GM21529 (cell line): ENCODE measurements around the gene POLR1C.
"Not testable (repeated sequence)": the region's sequence is repeated elsewhere in the genome, so short reads cannot be mapped to it uniquely, and the experiment has no call there.

Source experiments
- ATAC-seq: cut with Tn5 transposase; IDR thresholded peaks from one replicate; pipeline ENCODE4 v1.9.1; 2021; ENCODE audit not compliant: unreplicated experiment

Gene POLR1C, protein sequence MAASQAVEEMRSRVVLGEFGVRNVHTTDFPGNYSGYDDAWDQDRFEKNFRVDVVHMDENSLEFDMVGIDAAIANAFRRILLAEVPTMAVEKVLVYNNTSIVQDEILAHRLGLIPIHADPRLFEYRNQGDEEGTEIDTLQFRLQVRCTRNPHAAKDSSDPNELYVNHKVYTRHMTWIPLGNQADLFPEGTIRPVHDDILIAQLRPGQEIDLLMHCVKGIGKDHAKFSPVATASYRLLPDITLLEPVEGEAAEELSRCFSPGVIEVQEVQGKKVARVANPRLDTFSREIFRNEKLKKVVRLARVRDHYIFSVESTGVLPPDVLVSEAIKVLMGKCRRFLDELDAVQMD

GRCh38 chr6:43516697-43517504, at the start of gene POLR1C, which contains the start of gene YIPF3:
TSS of gene POLR1C (plus strand) at chr6:43517089. CDS start at chr6:43517110, 21 bp downstream.
TSS of gene YIPF3 (minus strand) at chr6:43516926. CDS start at chr6:43516807, 119 bp downstream.
- ATAC-seq: peak; percentile 84

DNA sequence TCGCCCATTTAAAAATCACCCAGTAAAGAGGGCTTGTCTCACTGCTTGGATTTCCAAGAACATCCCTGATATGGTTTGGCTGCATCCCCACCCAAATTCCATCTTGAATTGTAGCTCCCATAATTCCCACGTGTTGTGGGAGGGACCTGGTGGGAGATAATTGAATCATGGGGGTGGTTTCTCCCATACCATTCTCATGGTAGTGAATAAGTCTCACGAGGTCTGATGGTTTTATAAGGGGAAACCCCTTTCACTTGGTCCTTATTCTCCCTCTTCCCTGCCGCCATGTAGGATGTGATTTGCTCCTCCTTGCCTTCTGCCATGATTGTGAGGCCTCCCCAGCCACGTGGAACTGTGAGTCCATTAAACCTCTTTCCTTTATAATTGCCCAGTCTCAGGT, 49.6 kb upstream of the POLR1C start:
- not testable (repeated sequence) for ATAC-seq

DNA sequence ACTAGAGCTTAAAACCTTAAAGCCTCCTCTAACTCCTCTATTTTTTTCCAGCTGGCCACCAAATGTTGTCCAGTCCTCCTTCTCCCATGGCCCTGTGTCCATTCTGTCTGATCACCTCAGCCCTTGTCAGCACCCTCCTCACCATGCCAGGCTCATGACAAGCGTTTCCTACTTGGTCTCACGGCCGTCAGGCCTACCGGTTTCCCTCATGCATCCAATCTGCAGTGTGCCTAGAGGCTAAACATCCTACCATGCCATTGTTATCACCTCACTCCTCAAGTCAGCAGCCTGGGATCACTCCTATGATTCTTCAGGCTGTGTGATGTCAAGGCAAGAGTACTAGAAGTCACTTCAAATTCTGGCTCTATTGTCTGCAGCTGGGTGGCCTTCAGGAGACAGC, 49.1 kb upstream of the POLR1C start:
- no peak for ATAC-seq

GRCh38 chr6:43468240-43468639, 48.6 kb upstream of the POLR1C start:
- ATAC-seq: no peak

DNA sequence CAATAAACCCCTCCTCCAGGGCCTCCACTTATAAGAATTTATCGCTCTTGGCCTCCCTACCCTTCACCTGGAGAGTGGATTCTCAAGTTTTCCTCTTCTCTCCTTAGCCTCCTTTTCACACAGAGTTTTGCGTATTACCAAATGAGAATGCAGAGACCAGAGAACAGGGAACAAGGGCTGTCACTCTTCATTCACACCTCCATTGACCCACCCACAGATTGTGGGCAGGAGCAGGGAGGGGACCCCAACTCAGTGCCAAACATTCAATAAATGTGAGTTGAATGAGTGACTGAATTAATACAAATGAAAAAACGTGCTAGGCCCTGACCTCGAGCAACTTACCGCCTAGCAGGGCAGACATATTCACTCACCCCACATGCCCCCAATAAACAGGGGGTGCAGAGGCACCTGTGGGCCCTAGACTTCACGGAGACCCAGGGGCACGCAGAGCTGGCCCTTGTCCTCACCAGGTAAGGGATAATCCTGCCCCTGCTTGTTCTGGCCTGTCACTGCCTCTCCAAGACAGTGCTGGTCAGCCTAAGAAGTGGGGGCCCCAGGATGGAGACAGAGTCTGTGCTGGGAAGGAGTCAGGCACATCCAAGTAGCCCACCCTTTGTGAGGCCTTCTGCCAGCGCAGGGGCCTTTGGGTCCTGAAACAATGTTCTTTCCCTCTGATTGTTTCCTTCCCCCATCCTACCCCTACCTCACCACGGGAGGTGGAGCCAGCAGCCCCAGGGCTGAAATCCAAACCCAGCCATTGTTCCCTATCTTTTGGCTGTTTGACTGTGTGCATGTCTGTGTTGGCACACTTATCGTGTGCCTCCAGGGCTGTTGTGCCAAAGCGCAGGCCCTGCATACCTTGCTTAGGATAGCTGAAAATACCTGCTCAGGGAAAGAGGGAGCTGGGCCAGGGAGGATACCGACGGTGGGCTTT, 47.9 kb upstream of the POLR1C start:
- no peak for ATAC-seq

DNA sequence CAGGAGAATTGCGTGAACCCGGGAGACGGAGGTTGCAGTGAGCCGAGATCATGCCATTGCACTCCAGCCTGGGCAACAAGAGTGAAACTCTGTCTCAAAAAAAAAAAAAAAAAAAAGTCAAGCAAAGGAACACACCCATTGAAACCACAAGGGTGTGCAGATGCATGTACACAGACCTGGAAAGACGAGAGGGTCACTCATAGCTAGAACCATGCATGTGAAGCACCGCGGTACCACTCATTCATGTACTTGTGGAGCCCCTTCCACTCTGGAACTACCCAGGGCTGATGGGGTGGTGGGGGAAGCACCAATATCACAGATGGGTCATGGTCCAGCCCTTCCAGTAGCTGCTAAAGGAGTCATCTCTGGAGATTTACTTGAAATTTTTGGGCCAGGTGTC, 46.9 kb upstream of the POLR1C start:
- no peak for ATAC-seq

DNA sequence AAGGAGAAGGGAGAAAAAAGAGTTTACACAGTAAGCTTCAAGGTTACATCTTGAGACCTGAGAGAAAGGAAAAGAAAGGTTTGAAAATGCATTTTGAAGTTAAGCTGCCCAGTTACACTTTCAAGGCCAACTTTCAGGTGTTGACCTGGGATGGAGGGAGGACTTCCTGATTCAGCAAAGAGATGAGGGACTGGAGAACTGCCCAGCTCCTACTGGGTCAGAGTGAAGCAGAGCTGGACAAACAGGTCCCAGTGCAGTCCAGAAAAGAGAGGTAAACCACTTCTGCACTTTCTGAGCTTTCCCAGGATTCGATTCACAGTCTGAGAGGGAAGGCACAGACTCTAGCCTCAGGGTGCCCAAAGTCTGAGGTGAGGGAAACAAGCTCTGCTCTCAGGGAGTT, 45.5 kb upstream of the POLR1C start:
- no peak for ATAC-seq

DNA sequence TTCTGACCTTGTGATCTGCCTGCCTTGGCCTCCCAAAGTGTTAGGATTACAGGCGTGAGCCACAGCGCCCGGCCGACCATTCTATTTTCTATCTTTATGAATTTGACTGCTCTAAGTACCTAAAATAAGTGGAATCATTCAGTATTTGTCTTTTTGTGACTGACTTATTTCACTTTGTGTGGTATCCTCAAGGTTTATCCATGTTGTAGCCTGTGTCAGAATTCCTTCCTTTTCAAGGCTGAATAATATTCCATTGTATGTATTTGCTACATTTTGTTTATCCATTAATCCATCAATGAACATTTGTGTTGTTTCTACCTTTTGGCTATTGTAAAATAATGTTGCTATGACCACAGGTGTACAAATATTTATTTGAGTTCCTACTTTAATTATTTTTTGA, 44.4 kb upstream of the POLR1C start:
- no peak for ATAC-seq

DNA sequence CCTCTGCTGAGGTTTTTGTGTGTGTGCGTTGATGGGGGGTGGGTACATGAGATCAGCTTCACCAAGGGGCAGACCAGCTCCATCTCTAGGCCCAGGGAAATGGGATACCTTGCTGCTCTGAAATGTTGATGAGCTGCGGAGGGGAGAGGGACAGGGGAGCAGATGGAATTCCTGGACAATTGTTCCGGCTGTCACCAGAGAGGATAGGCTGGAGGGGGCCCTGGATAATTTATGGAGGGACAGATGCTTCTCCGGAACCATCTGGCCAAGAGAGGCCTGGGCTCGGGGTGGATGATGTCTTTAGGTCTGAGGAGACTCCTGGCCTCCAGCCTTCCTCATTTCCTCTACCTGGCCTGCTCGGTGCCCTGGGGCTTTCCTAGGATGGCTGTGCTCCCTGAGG, 41.4 kb upstream of the POLR1C start:
- ATAC-seq: no peak

- no peak for ATAC-seq
These were observed 40.1 kb upstream of the POLR1C start for GRCh38 chr6:43476746-43477145.

DNA sequence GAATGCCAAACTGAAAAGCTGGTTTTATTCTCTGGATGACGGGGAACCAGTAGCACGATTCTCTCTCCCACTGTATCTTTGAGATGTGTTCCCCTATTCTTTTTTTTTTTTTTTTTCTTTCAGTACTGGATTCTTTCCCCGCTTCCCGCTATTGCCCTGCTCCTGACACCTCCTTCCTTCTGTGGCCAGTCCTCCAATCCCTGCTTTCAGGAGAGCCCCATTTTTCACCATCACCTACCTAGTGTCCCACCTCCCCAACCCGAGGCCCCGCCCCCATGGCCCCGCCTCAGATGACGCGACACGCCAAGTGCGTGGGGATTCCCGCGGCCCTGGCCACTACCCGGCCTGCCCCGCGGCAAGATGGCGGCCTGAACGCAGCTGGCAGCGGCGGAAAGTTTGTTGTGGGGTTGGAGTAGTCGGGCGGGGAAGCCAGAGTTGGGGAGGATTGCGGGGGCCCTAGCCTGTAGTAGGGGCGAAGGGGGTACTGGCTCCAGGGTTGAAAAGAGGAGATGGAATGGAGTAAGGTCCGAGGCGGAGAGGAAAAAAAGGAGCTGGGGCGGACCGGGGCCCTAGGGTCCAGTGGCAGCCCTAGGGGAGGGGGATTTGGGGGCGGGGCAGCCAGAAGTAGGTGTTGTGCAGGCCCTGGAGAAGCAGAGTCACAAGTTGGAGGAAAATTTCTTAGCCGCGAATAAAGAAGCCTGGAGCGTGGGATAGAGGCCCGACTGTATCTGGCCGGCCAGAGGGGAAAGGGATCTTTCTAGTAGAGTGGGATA, 39.5 kb upstream of the POLR1C start, which contains the start of gene TJAP1:
TJAP1 (plus strand) TSS at position 336 of the 773 bp plus-strand sequence. CDS start 21,432 bp downstream, outside the sequence.
- ATAC-seq: peak; percentile 99

- no peak for ATAC-seq
These were observed 38.9 kb upstream of the POLR1C start for GRCh38 chr6:43478008-43478372.

DNA sequence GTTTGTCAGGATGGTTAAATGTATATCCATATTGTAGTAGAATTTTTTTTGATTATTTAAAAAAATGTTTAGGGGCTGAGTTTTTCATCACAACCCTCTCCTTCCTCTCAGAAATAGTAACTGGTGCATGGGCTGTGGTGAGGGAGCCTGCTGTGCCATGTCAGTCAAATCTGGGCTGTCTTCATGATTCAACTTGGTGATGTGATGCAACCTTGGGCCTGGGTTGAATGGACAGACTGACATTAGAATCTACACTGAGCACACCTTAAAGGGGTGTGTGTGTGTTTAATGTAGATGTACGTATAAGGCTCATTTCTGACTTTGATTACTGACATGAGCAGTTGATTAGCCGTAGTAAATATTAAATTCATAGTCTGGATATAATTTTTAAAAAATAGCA, 35.8 kb upstream of the POLR1C start:
- ATAC-seq: no peak

GRCh38 chr6:43481591-43482236, 35.2 kb upstream of the POLR1C start:
- ATAC-seq: no peak

DNA sequence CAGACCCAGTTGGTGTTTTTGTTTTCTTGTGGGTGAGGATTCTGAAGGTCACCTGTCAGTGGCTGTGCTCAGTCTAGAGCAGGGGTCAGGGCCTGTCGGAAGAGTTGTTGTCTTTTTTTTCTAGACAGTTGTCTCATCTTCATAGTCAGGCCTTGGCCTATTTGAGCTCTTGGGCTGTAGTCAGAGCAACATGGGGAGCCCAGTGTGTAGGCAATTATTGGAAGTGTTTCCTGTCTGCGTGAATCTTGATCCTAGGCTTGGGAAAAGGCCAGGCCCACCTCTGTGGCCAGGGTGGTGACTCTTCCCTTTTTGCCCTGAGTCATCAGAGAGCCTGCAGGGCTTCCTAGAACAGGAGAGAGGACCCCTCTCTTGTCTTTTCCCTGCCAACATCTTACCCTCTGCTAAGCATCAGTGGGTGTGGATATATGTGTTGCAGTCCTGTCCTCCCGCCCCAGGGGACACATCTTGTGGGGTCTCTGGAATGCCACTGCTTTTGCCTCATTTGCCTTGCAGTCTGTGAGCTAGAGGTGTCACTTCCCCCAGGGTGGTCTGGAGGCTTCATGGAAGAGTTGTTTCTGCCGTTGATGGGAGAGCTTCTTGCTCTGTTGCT, 28.1 kb upstream of the POLR1C start:
- no peak for ATAC-seq

DNA sequence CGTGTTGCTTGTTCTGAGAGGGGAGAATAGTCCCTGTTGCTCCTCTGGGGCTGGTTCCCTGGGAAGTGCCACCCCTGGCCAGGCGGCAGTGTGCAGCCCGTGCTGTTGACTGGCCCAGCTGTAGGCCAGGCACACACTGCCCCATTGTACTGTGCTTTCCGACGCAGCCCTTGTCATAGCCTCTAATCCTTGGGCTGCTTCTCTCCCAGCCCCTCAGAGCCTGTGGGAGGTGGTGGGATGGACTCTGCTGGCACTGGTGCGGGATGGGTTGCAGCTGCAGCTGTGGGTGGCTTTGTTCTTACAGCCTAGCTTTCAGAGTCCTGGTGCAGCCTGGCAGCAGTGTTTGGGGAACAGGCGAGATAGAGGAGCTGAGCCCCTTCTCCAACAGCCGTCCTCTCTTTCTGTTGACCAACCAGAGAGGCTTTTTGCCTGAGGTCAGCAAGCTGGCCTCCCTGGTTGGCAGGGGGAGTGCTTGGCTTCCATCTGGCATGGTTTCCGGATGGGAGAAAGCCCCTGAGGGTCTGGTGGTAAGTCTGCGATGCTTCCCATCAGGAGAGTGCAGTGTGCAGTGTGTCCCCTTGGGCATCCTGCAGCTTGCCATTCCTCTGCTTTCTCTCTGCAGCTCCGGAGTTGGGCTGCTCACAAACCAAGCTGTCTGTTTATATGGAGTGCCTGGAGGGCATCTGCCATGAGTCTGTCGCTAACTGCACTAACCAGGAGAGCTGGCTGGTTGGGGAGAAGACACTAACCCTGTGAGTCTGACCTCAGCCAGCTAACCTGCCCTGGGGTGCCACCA, 27.4 kb upstream of the POLR1C start:
- no peak for ATAC-seq

DNA sequence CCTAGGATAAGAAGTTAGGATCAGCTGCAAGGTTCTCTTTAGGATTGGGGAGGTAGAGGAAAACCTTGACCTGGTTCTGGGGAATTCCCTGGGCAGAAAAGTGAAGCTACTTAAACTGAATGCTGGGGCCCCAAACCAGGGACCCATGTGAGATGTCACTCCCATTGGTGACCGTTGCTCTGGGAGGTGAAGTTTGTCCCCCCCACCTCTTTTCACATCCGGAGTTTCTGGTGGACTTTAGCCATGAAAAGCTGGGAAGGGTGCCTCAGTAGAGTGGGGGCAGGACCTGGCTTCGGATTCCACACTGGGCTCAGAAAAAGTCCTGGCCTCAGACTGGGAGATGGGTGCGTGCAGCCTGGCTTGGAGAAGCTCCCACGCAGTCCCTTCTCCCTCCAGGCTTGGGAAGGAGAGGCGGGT, 26.4 kb upstream of the POLR1C start:
- no peak for ATAC-seq
